HCT116 (cell line): ENCODE measurements around the gene GRM4. TPM values are rescaled to one million over a fixed set of nuclear protein-coding genes. Genes with fewer than 3 reads are reported as not detected.

Experiments used
- ATAC-seq: fragments of 200-7000 bp; cut with Tn5 transposase; 2 replicates; pipeline ENCODE4 v1.9.1; 2020; ENCODE audit warnings: mild to moderate bottlenecking, moderate library complexity
- BruUV-seq: library from RNA; stranded (reverse); fragments of 400-500 nt; replicated peaks from 2 replicates; lab custom pipeline; 2021; lab: Mats Ljungman, UMichigan
- CTCF ChIA-PET: fragments of 300-600 bp; sonication (Branson Sonifier 250); formaldehyde crosslinking; loops from one replicate; lab custom pipeline; 2021; ENCODE audit warnings: antibody characterized with exemption; lab: Charles Lee
- POLR2A ChIA-PET: fragments of 300-600, 350-600 bp; sonication (Branson Sonifier 250); formaldehyde crosslinking; loops from one replicate; lab custom pipeline; 2021; ENCODE audit warnings: antibody characterized with exemption; lab: Charles Lee
- RAD21 ChIA-PET, 2 experiments: fragments of 300-600 bp; sonication (Branson Sonifier 250); formaldehyde crosslinking; loops; one replicate each; lab custom pipeline; 2023; ENCODE audit warnings: low total read pairs in 2 of 2; ENCODE audit not compliant: uncharacterized antibody in 2 of 2, unreplicated experiment in 2 of 2, low non-redundant PET in 1 of 2; lab: Charles Lee
- DNase-seq: peaks from one replicate; pipeline ENCODE4 v3.0.0-alpha.2; 2010; ENCODE audit warnings: low read depth, low spot score
- H2AFZ ChIP-seq: fragments of 200-600 bp; shearing (Covaris generic), sonication (generic); 2 replicates; pipeline ENCODE4 v1.6.1; 2017; ENCODE audit warnings: low read depth, mixed run types, mixed read lengths, antibody characterized with exemption, low read length; ENCODE audit not compliant: poor library complexity, severe bottlenecking
- H3K27ac ChIP-seq: 2 replicates; pipeline ENCODE4 v1.5.1; 2012; ENCODE audit warnings: low read depth, low read length
- H3K27me3 ChIP-seq: fragments of 200-600 bp; sonication (generic); 2 replicates; pipeline ENCODE4 v1.6.1; 2016; ENCODE audit warnings: mixed run types, low read length, mixed read lengths; ENCODE audit not compliant: insufficient read depth
- H3K36me3 ChIP-seq, 2 experiments: fragments of 200-500 bp in 1 of 2; fragments of 200-600 bp in 1 of 2; sonication (Bioruptor generic) in 1 of 2; sonication (generic) in 1 of 2; 2 replicates each; pipeline versions ENCODE4 v1.5.1 to v1.6.1; 2014 to 2016; ENCODE audit warnings: low read length in 2 of 2, inconsistent platforms in 1 of 2, mixed read lengths in 1 of 2, mixed run types in 1 of 2; ENCODE audit not compliant: insufficient read depth in 2 of 2, control insufficient read depth in 1 of 2
- H3K4me1 ChIP-seq, 2 experiments: fragments of 200-600 bp in 1 of 2; sonication (generic) in 1 of 2; 2 replicates each; pipeline versions ENCODE4 v1.5.1 to v1.6.1; 2012 to 2017; ENCODE audit warnings: low read length in 2 of 2, inconsistent platforms in 1 of 2, mild to moderate bottlenecking in 1 of 2, mixed read lengths in 1 of 2, mixed run types in 1 of 2, moderate library complexity in 1 of 2; ENCODE audit not compliant: insufficient read depth in 2 of 2, control insufficient read depth in 1 of 2
- H3K4me2 ChIP-seq: fragments of 200-600 bp; sonication (generic); 2 replicates; pipeline ENCODE4 v1.6.1; 2017; ENCODE audit warnings: mixed run types, low read length, mixed read lengths
- H3K4me3 ChIP-seq, 2 experiments: fragments of 200-600 bp in 1 of 2; sonication (generic) in 1 of 2; replicated peaks in 1 of 2; 2 replicates each; pipeline ENCODE4 v1.5.1; 2011 to 2016; ENCODE audit warnings: low read length in 2 of 2, control low read depth in 1 of 2, low read depth in 1 of 2, mild to moderate bottlenecking in 1 of 2, mixed read lengths in 1 of 2, mixed run types in 1 of 2
- H3K79me2 ChIP-seq: fragments of 200-600 bp; sonication (generic); 2 replicates; pipeline ENCODE4 v1.6.1; 2017; ENCODE audit warnings: mild to moderate bottlenecking, mixed run types, low read length, moderate library complexity, mixed read lengths; ENCODE audit not compliant: insufficient read depth
- H3K9ac ChIP-seq: fragments of 200-600 bp; sonication (generic); 2 replicates; pipeline ENCODE4 v1.6.1; 2016; ENCODE audit warnings: low read length, mixed read lengths
- H3K9me2 ChIP-seq: fragments of 200-600 bp; sonication (generic), shearing (Covaris generic); 2 replicates; pipeline ENCODE4 v1.6.1; 2017; ENCODE audit warnings: mixed run types, mild to moderate bottlenecking, moderate library complexity; ENCODE audit not compliant: insufficient read depth
- H3K9me3 ChIP-seq, 2 experiments: fragments of 200-500 bp in 1 of 2; fragments of 200-600 bp in 1 of 2; sonication (Bioruptor generic) in 1 of 2; sonication (generic) in 1 of 2; 2 replicates each; pipeline ENCODE4 v1.6.1; 2014 to 2017; ENCODE audit warnings: low read length in 2 of 2, mixed read lengths in 2 of 2, inconsistent platforms in 1 of 2, low read depth in 1 of 2, mild to moderate bottlenecking in 1 of 2, mixed run types in 1 of 2, moderate library complexity in 1 of 2; ENCODE audit not compliant: control insufficient read depth in 1 of 2, insufficient read depth in 1 of 2
- H4K20me1 ChIP-seq: fragments of 200-600 bp; sonication (generic), shearing (Covaris generic); 2 replicates; pipeline ENCODE4 v1.6.1; 2017; ENCODE audit warnings: mixed run types, mild to moderate bottlenecking, moderate library complexity; ENCODE audit not compliant: insufficient read depth
- CEBPB ChIP-seq: IDR thresholded peaks from 2 replicates; pipeline ENCODE4 v1.6.1; 2012; ENCODE audit warnings: low read depth
- EGR1 ChIP-seq: IDR thresholded peaks from 2 replicates; pipeline ENCODE4 v1.6.1; 2012; ENCODE audit warnings: low read depth
- EZH2phosphoT487 ChIP-seq: fragments of 200-600 bp; IDR thresholded peaks from 2 replicates; pipeline ENCODE4 v1.6.1; 2018; ENCODE audit warnings: antibody characterized with exemption, borderline replicate concordance
- JUND ChIP-seq: IDR thresholded peaks from 2 replicates; pipeline ENCODE4 v1.6.1; 2012
- YY1 ChIP-seq: IDR thresholded peaks from 2 replicates; pipeline ENCODE4 v1.6.1; 2011; ENCODE audit warnings: low read length, low read depth, moderate library complexity, mild to moderate bottlenecking; ENCODE audit not compliant: insufficient replicate concordance; ENCODE audit errors: extremely low read depth
- intact Hi-C: fragments of 100-400 bp; cut with micrococcal nuclease; formaldehyde crosslinking; loops from 2 replicates; pipeline ENCODE4 v1.10.0; 2022
- total RNA-seq: library from RNA; stranded (reverse); gene quantifications from one replicate; pipeline ENCODE4 v1.2.1, GENCODE V29; 2021; ENCODE audit not compliant: unreplicated experiment
- TF ChIP-seq, protein P1 (sequence below): IDR thresholded peaks from 2 replicates; pipeline ENCODE4 v1.6.1; 2012; ENCODE audit warnings: low read depth
- TF ChIP-seq, protein P2 (sequence below): IDR thresholded peaks from 2 replicates; pipeline ENCODE4 v1.6.1; 2011; ENCODE audit warnings: mild to moderate bottlenecking, low read length, moderate library complexity; ENCODE audit not compliant: insufficient replicate concordance; ENCODE audit errors: extremely low read depth
- TF ChIP-seq, protein P3 (sequence below), 3 experiments: fragments of 200-600 bp in 1 of 3; sonication (generic) in 1 of 3; IDR thresholded peaks in 2 of 3; conservative IDR thresholded peaks in 1 of 3; 2 replicates each; pipeline ENCODE4 v1.5.1; 2012 to 2017; ENCODE audit warnings: low read depth in 2 of 3, low read length in 2 of 3, antibody characterized with exemption in 1 of 3, borderline replicate concordance in 1 of 3, control low read depth in 1 of 3, mild to moderate bottlenecking in 1 of 3, mixed read lengths in 1 of 3, mixed run types in 1 of 3, moderate library complexity in 1 of 3; ENCODE audit not compliant: insufficient read depth in 1 of 3

GRM4 gene
- total RNA-seq, 1 experiment from 2014 or later: 2.6 TPM

DNA sequence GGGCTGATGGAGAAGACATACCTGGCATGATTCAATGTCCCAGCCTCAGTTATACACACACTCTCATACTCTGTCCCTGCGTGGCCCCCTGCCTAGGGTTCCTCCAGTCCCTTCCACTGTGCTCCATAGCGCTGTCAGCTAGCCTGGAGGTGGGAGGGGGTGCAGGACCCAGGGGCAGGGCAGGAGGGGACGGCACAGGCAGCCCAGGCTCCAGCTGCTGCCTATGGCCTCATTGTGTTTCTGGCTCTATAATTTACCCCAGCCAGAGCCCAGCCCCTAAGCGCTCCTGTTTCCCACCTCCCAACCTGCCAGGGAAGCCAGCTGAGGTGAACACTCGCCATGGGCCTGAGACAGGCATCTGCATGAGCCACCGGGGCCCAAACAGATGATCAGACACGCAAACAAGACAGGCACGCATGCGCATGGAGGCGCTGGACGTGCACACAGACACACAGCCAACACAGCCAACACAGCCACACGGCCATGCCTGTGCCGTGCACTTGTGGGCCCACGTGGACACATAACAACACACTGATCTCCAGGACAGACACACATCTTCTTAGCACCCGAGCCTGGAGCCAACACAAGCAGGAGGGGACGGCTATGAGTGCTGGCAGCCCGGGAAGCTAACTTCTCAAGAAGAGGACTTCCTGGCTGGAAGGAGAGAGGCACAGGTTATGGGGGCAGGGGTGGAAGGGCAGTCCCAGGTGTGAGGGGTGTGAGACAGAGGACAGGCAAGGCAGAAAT is 124.9 kb downstream of the GRM4 start:
- Histone ChIP-seq H3K9ac (no peak overlapping the region), H3K79me2 (no peaks in the 10 kb centered on the region), H3K4me1 (peaks cover 4 to 10% of the 10 kb centered on the region in 2 experiments; a peak in 2 of 4 replicates), H4K20me1 (no peaks in the 10 kb centered on the region), H3K27ac (no peak overlapping the region), H3K9me2 (no peaks in the 10 kb centered on the region), H3K36me3 (no peaks in the 10 kb centered on the region), H3K9me3 (no peaks in the 10 kb centered on the region), H3K27me3 (no peaks in the 10 kb centered on the region), H3K4me3 (no peak overlapping the region), H3K4me2 (no peak overlapping the region), H2AFZ (no peak overlapping the region)
- ATAC-seq (no peak), DNase-seq (no peak)
- TF ChIP-seq, protein P1, sequence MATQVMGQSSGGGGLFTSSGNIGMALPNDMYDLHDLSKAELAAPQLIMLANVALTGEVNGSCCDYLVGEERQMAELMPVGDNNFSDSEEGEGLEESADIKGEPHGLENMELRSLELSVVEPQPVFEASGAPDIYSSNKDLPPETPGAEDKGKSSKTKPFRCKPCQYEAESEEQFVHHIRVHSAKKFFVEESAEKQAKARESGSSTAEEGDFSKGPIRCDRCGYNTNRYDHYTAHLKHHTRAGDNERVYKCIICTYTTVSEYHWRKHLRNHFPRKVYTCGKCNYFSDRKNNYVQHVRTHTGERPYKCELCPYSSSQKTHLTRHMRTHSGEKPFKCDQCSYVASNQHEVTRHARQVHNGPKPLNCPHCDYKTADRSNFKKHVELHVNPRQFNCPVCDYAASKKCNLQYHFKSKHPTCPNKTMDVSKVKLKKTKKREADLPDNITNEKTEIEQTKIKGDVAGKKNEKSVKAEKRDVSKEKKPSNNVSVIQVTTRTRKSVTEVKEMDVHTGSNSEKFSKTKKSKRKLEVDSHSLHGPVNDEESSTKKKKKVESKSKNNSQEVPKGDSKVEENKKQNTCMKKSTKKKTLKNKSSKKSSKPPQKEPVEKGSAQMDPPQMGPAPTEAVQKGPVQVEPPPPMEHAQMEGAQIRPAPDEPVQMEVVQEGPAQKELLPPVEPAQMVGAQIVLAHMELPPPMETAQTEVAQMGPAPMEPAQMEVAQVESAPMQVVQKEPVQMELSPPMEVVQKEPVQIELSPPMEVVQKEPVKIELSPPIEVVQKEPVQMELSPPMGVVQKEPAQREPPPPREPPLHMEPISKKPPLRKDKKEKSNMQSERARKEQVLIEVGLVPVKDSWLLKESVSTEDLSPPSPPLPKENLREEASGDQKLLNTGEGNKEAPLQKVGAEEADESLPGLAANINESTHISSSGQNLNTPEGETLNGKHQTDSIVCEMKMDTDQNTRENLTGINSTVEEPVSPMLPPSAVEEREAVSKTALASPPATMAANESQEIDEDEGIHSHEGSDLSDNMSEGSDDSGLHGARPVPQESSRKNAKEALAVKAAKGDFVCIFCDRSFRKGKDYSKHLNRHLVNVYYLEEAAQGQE: no peak
- no peak for TF ChIP-seq EGR1
- no peak for TF ChIP-seq CEBPB
- TF ChIP-seq, protein P2, sequence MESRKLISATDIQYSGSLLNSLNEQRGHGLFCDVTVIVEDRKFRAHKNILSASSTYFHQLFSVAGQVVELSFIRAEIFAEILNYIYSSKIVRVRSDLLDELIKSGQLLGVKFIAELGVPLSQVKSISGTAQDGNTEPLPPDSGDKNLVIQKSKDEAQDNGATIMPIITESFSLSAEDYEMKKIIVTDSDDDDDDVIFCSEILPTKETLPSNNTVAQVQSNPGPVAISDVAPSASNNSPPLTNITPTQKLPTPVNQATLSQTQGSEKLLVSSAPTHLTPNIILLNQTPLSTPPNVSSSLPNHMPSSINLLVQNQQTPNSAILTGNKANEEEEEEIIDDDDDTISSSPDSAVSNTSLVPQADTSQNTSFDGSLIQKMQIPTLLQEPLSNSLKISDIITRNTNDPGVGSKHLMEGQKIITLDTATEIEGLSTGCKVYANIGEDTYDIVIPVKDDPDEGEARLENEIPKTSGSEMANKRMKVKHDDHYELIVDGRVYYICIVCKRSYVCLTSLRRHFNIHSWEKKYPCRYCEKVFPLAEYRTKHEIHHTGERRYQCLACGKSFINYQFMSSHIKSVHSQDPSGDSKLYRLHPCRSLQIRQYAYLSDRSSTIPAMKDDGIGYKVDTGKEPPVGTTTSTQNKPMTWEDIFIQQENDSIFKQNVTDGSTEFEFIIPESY: no peak
- no peak for TF ChIP-seq JUND
- TF ChIP-seq, protein P3, sequence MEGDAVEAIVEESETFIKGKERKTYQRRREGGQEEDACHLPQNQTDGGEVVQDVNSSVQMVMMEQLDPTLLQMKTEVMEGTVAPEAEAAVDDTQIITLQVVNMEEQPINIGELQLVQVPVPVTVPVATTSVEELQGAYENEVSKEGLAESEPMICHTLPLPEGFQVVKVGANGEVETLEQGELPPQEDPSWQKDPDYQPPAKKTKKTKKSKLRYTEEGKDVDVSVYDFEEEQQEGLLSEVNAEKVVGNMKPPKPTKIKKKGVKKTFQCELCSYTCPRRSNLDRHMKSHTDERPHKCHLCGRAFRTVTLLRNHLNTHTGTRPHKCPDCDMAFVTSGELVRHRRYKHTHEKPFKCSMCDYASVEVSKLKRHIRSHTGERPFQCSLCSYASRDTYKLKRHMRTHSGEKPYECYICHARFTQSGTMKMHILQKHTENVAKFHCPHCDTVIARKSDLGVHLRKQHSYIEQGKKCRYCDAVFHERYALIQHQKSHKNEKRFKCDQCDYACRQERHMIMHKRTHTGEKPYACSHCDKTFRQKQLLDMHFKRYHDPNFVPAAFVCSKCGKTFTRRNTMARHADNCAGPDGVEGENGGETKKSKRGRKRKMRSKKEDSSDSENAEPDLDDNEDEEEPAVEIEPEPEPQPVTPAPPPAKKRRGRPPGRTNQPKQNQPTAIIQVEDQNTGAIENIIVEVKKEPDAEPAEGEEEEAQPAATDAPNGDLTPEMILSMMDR (IDR thresholded peaks at IDR 0.05 in 2 of 3, conservative IDR thresholded peaks at IDR 0.05 in 1 of 3; ENCODE audit: borderline replicate concordance in 1 of 3, insufficient read depth in 1 of 3, low read depth in 2 of 3, low read length in 2 of 3): no peak
- TF ChIP-seq YY1: no peak
- no peak for TF ChIP-seq EZH2phosphoT487
- POLR2A ChIA-PET: no interaction called here
- intact Hi-C loops: no loop called here
- no TSS peak for BruUV-seq
- CTCF ChIA-PET: no interaction called here
- RAD21 ChIA-PET: no interaction called here
